MCF 10A (cell line): ENCODE measurements around the gene DCDC1. TPM values are rescaled to one million over a fixed set of nuclear protein-coding genes. Genes with fewer than 3 reads are reported as not detected.
A peak's percentile ranks its signal among the peaks of the same experiment; 100 is the strongest.

ENCODE experiments used
- BruUV-seq: library from RNA; stranded (reverse); fragments of 400-500 nt; replicated peaks from 2 replicates; lab custom pipeline; 2021; lab: Mats Ljungman, UMichigan
- CTCF ChIA-PET: fragments of 300-600 bp; sonication (Branson Sonifier 250); formaldehyde crosslinking; extraction: SDS; loops from one replicate; lab custom pipeline; 2021; ENCODE audit warnings: antibody characterized with exemption, inconsistent platforms; lab: Yijun Ruan, JAX
- POLR2A ChIA-PET: fragments of 300-600, 350-650 bp; sonication (Branson Sonifier 250); formaldehyde crosslinking; extraction: SDS; loops from one replicate; lab custom pipeline; 2020; ENCODE audit warnings: antibody characterized with exemption, inconsistent platforms; lab: Yijun Ruan, JAX
- DNase-seq: peaks from one replicate; pipeline ENCODE4 v3.0.0-alpha.2; 2018; ENCODE audit not compliant: unreplicated experiment
- H3K27ac Mint-ChIP-seq: one replicate; pipeline ENCODE4 v1.8.0; 2022; ENCODE audit warnings: mild to moderate bottlenecking, low read depth, mixed read lengths; ENCODE audit not compliant: unreplicated experiment
- H3K27me3 Mint-ChIP-seq: one replicate; pipeline ENCODE4 v1.8.0; 2022; ENCODE audit warnings: mixed read lengths; ENCODE audit not compliant: insufficient read depth, unreplicated experiment
- H3K36me3 Mint-ChIP-seq: one replicate; pipeline ENCODE4 v1.8.0; 2022; ENCODE audit warnings: mild to moderate bottlenecking, moderate library complexity, mixed read lengths; ENCODE audit not compliant: insufficient read depth, unreplicated experiment
- H3K4me1 Mint-ChIP-seq: one replicate; pipeline ENCODE4 v1.8.0; 2022; ENCODE audit warnings: mixed read lengths; ENCODE audit not compliant: insufficient read depth, unreplicated experiment
- H3K4me3 Mint-ChIP-seq: one replicate; pipeline ENCODE4 v1.8.0; 2022; ENCODE audit warnings: mild to moderate bottlenecking, moderate library complexity, mixed read lengths; ENCODE audit not compliant: unreplicated experiment
- H3K9me3 Mint-ChIP-seq: one replicate; pipeline ENCODE4 v1.8.0; 2022; ENCODE audit warnings: mixed read lengths; ENCODE audit not compliant: unreplicated experiment
- intact Hi-C: fragments of 100-400 bp; cut with micrococcal nuclease; formaldehyde crosslinking; loops from 2 replicates; pipeline ENCODE4 v1.14.1; 2022
- total RNA-seq: library from RNA; stranded (reverse); gene quantifications from 2 replicates; pipeline ENCODE4 v1.2.3, GENCODE V29; 2022
- TF ChIP-seq, protein P1 (sequence below): fragments of 200-600 bp; IDR thresholded peaks from one replicate; pipeline ENCODE4 v1.8.0; 2022; ENCODE audit warnings: antibody characterized with exemption, mild to moderate bottlenecking; ENCODE audit not compliant: unreplicated experiment

DCDC1 gene
- total RNA-seq, 1 experiment from 2014 or later: 0.19 TPM

DNA sequence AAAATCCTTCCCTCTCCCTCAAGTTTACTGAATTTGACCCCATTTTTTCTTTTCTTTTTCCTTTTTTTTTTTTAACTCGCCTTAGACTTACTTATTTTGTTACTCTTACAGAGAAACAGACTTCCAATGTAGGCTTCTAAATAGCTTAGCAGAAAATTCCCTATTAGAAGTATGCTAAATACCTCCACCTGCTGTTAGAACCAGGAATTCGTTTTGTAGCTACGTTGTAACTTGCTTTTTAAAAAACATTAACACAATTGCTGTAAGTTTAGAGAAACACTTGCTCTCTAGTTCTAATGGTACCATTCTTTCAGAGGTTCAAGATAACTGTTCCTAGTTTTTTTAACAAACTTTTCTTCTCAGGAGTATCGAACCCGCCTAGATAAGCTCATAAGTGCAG, 324.2 kb downstream of the DCDC1 start:
- ChIA-PET POLR2A (no interaction called here), CTCF (interaction anchor here (0.5 to 1.6 kb wide), 4 partner anchors 11 to 1814 kb away, joined by 3 to 7 read pairs (median 4); no protein-coding TSS in a partner anchor)
- H3K36me3 Mint-ChIP-seq: no peaks in the 10 kb centered on the region
- H3K4me3 Mint-ChIP-seq: no peak overlapping the region
- H3K4me1 Mint-ChIP-seq: no peaks in the 10 kb centered on the region
- H3K27me3 Mint-ChIP-seq: peaks cover 40% of the 10 kb centered on the region
- peak; percentile 24 for DNase-seq
- no TSS peak for BruUV-seq
- intact Hi-C loops: loop anchor here (1.0 kb wide), 1 partner anchor 85 kb away; no protein-coding TSS in a partner anchor
- no peaks in the 10 kb centered on the region for H3K9me3 Mint-ChIP-seq
- H3K27ac Mint-ChIP-seq: no peak overlapping the region
- TF ChIP-seq, protein P1, sequence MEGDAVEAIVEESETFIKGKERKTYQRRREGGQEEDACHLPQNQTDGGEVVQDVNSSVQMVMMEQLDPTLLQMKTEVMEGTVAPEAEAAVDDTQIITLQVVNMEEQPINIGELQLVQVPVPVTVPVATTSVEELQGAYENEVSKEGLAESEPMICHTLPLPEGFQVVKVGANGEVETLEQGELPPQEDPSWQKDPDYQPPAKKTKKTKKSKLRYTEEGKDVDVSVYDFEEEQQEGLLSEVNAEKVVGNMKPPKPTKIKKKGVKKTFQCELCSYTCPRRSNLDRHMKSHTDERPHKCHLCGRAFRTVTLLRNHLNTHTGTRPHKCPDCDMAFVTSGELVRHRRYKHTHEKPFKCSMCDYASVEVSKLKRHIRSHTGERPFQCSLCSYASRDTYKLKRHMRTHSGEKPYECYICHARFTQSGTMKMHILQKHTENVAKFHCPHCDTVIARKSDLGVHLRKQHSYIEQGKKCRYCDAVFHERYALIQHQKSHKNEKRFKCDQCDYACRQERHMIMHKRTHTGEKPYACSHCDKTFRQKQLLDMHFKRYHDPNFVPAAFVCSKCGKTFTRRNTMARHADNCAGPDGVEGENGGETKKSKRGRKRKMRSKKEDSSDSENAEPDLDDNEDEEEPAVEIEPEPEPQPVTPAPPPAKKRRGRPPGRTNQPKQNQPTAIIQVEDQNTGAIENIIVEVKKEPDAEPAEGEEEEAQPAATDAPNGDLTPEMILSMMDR: no peak

DNA sequence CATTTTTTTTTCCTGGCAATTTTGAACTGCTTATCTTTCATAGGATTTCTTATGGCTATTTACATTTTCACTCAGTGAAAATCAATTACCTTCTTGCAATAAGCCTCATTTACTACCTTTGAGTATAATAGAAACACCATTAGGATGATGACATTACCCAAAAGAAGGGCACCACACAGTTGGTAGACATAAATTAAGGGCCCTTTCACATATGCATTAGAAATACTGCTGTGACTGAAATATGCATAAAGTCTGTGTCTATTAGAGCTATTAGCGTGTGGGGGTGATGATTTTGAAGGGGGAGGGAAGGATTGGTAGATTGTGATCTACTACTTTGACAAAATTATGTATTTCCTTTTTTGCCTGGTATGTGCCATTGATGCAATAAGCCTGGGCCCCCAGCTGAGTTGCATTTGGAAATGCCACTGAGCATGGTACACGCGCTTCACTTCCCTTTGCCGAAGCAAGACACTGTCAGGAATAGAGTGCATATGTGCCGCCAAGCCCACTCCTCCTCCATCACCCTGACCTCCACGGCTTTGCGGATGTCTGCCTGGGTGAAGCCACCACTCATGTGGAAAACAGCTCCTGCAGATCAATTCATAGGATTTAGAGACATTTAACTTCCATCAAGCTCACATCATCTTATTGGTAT, 339.3 kb downstream of the DCDC1 start:
- no peak overlapping the region for H3K4me3 Mint-ChIP-seq
- no peaks in the 10 kb centered on the region for H3K9me3 Mint-ChIP-seq
- intact Hi-C loops: no loop called here
- ChIA-PET CTCF (interaction anchor here (0.6 kb wide), 2 partner anchors 85 to 207 kb away, joined by 3 read pairs; no protein-coding TSS in a partner anchor), POLR2A (no interaction called here)
- TF ChIP-seq, protein P1: no peak
- no peaks in the 10 kb centered on the region for H3K36me3 Mint-ChIP-seq
- BruUV-seq: no TSS peak
- peaks cover 48% of the 10 kb centered on the region for H3K27me3 Mint-ChIP-seq
- no peak overlapping the region for H3K27ac Mint-ChIP-seq
- no peak for DNase-seq
- no peaks in the 10 kb centered on the region for H3K4me1 Mint-ChIP-seq

DNA sequence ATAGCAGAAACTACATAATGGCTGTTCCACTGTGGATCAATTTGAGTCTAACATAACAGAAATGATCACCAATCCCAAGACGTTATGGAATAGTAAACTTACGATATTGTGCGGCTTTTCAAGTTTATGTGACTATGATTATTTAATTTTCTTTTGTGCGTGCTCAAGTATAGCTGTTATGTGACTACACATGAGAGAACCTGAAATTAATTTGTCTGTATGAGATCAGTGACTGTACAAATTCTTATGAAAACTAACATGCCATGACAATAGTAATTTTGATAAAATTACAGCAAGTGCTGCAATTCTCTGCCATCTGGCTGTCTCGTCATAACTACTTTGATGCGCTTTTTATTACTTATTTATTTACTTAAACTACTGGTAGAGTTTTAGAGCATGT, 343.2 kb downstream of the DCDC1 start:
- DNase-seq: no peak
- Mint-ChIP-seq H3K27me3 (peaks cover 55% of the 10 kb centered on the region), H3K4me1 (no peaks in the 10 kb centered on the region), H3K27ac (no peak overlapping the region), H3K36me3 (no peaks in the 10 kb centered on the region), H3K9me3 (no peaks in the 10 kb centered on the region), H3K4me3 (no peak overlapping the region)
- intact Hi-C loops: no loop called here
- TF ChIP-seq, protein P1: no peak
- ChIA-PET CTCF (no interaction called here), POLR2A (no interaction called here)
- no TSS peak for BruUV-seq

DNA sequence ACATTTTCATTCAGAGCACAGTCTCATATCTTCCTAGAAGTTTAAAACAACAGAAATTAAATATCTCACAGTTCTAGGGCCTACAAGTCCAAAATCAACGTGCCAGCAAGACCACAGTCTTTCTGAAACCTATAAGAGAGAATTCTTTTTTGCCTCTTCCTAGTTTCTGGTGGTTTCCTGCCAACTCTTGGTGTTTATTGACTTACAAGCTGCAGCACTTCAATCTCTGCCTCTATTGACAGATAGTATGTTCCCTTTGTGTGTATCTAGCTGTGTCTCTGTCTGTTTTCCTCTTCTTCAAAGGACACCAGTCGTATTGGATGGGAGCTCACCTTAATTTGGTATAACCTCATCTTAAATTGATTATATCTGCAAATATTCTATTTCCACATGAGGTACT, 347.5 kb downstream of the DCDC1 start:
- TF ChIP-seq, protein P1: no peak
- H3K36me3 Mint-ChIP-seq: no peaks in the 10 kb centered on the region
- POLR2A ChIA-PET: no interaction called here
- H3K4me1 Mint-ChIP-seq: no peaks in the 10 kb centered on the region
- no peak overlapping the region for H3K27ac Mint-ChIP-seq
- H3K4me3 Mint-ChIP-seq: no peak overlapping the region
- no peak for DNase-seq
- CTCF ChIA-PET: no interaction called here
- no peaks in the 10 kb centered on the region for H3K9me3 Mint-ChIP-seq
- H3K27me3 Mint-ChIP-seq: peaks cover 53% of the 10 kb centered on the region
- BruUV-seq: no TSS peak
- intact Hi-C loops: no loop called here
